Suppressor macrophage treated with lipopolysaccharide for 1 hour (primary cell): ENCODE measurements around the gene ZNF451.
A peak's percentile ranks its signal among the peaks of the same experiment; 100 is the strongest.

ENCODE experiments used
- DNase-seq, 3 donors: peaks; one replicate each; pipeline ENCODE4 v3.0.0-alpha.2; 2020 to 2022

Gene ZNF451

GRCh38 chr6:57147955-57148858 is 58.2 kb downstream of the ZNF451 start:
- no peak for DNase-seq

GRCh38 chr6:57158658-57159057 is 68.7 kb downstream of the ZNF451 start:
- DNase-seq: no peak

- no peak for DNase-seq
Measured at GRCh38 chr6:57159127-57159526, 69.1 kb downstream of the ZNF451 start.

GRCh38 chr6:57162028-57162427 is 72.0 kb downstream of the ZNF451 start:
- no peak for DNase-seq

- no peak for DNase-seq
Measured at GRCh38 chr6:57162516-57162915, 72.5 kb downstream of the ZNF451 start.

- DNase-seq: peak in 1 of 3 donors; percentile 7
Measured at GRCh38 chr6:57163956-57164355, 74.0 kb downstream of the ZNF451 start.

- DNase-seq: no peak
Measured at GRCh38 chr6:57165080-57165479, 75.1 kb downstream of the ZNF451 start.

GRCh38 chr6:57172136-57173055 is 82.4 kb downstream of the ZNF451 start, which contains the start of gene BAG2:
BAG2 (plus strand) TSS chr6:57172326; CDS start chr6:57172698, 372 bp downstream.
- peak; percentile 84 to 93 (median 85) for DNase-seq

- DNase-seq: peak in 2 of 3 donors; percentile 21 to 28
Measured at GRCh38 chr6:57173056-57173885, 83.3 kb downstream of the ZNF451 start.

GRCh38 chr6:57173886-57174510 is 84.0 kb downstream of the ZNF451 start:
- peak in 2 of 3 donors; percentile 15 to 20 for DNase-seq

- DNase-seq: no peak
Measured at GRCh38 chr6:57174511-57174907, 84.5 kb downstream of the ZNF451 start.

GRCh38 chr6:57177545-57178265 is 87.7 kb downstream of the ZNF451 start:
- DNase-seq: no peak

GRCh38 chr6:57180596-57180995 is 90.6 kb downstream of the ZNF451 start:
- DNase-seq: no peak

- DNase-seq: no peak
Measured at GRCh38 chr6:57182017-57182432, 92.0 kb downstream of the ZNF451 start.

- DNase-seq: no peak
Measured at GRCh38 chr6:57183336-57183735, 93.3 kb downstream of the ZNF451 start.

- DNase-seq: no peak
Measured at GRCh38 chr6:57190140-57190539, 100.2 kb downstream of the ZNF451 start.

GRCh38 chr6:57193177-57193576 is 103.2 kb downstream of the ZNF451 start:
- DNase-seq: no peak

GRCh38 chr6:57195457-57195856 is 105.5 kb downstream of the ZNF451 start:
- no peak for DNase-seq

GRCh38 chr6:57198926-57199636 is 109.1 kb downstream of the ZNF451 start:
- DNase-seq: no peak

- DNase-seq: no peak
Measured at GRCh38 chr6:57201718-57202117, 111.7 kb downstream of the ZNF451 start.
